ENCODE data around the gene PPP1R12B.
"Not testable (repeated sequence)": the region's sequence is repeated elsewhere in the genome, so short reads cannot be mapped to it uniquely, and the experiment has no call there.

DNA sequence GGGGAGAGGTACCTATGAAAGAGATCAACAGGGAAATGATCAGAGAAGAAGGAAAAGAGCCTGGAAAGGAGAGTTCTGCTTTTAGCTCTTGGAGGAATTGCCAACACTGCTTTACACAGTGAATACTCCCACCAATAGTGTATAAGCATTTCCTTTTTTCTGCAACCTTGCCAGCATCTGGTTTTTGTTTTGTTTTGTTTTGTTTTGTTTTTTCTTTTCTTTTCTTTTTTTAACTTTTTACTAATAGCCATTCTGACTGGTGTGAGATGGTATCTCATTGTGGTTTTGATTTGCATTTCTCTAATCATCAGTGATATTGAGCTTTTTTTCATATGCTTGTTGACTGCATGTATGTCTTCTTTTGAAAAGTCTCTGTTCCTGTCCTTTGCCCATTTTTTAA is 165.4 kb downstream of the PPP1R12B start:
- TF ChIP-seq, protein P1, sequence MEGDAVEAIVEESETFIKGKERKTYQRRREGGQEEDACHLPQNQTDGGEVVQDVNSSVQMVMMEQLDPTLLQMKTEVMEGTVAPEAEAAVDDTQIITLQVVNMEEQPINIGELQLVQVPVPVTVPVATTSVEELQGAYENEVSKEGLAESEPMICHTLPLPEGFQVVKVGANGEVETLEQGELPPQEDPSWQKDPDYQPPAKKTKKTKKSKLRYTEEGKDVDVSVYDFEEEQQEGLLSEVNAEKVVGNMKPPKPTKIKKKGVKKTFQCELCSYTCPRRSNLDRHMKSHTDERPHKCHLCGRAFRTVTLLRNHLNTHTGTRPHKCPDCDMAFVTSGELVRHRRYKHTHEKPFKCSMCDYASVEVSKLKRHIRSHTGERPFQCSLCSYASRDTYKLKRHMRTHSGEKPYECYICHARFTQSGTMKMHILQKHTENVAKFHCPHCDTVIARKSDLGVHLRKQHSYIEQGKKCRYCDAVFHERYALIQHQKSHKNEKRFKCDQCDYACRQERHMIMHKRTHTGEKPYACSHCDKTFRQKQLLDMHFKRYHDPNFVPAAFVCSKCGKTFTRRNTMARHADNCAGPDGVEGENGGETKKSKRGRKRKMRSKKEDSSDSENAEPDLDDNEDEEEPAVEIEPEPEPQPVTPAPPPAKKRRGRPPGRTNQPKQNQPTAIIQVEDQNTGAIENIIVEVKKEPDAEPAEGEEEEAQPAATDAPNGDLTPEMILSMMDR (IDR thresholded peaks at IDR 0.05) = not testable (repeated sequence)
- not testable (repeated sequence) for TF ChIP-seq EZH2phosphoT487 (IDR thresholded peaks at IDR 0.05)

Data from neural progenitor cell (in vitro differentiated cells).